Measurements from ENCODE around the gene PLXNA4.

PLXNA4 gene

DNA sequence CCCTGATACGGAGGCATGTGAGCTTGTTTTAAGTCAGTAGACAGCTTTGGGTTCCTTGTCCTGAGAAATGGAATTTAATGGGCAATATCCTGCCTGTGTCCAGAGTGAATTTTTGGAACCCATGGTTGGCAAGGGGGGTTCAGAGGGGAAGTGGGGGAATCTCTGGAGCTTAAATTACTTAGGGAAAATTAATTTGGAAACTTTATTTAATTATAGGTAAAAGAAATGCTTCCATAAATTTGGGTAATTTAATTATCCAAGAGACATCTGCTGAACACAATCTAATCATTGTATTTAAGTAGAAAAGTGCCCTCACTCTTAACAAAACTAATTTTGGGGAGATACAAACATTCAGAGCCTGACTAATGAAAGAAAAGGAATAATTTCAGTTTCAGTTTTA is 99.7 kb downstream of the PLXNA4 start:
- Histone ChIP-seq H3K9me3 (ENCODE audit: control insufficient read depth, insufficient read depth, low read length) (no peaks in the 10 kb centered on the region), H3K79me2 (ENCODE audit: control insufficient read depth, low read length) (no peaks in the 10 kb centered on the region), H3K4me3 (ENCODE audit: low read length) (no peak overlapping the region), H3K9me2 (replicated peaks; ENCODE audit: control insufficient read depth, low read length) (no peaks in the 10 kb centered on the region), H3K27ac (ENCODE audit: low read depth, low read length) (no peak overlapping the region), H4K20me1 (ENCODE audit: control insufficient read depth, insufficient read depth, low read depth, low read length) (no peaks in the 10 kb centered on the region), H3K4me1 (ENCODE audit: control insufficient read depth, low read length) (no peaks in the 10 kb centered on the region), H3K36me3 (ENCODE audit: control insufficient read depth, low read length) (no peaks in the 10 kb centered on the region), H3K27me3 (ENCODE audit: control insufficient read depth, low read length) (peaks cover 3% of the 10 kb centered on the region; the same call in 1 of the 2 replicates), H3F3A (ENCODE audit: control insufficient read depth, insufficient read depth) (no peaks in the 10 kb centered on the region), H3K4me2 (ENCODE audit: low read length) (no peak overlapping the region)
- TF ChIP-seq CTCF (IDR thresholded peaks at IDR 0.05; ENCODE audit: low read depth, low read length, poor library complexity, severe bottlenecking) (no peak), EZH2phosphoT487 (IDR thresholded peaks at IDR 0.05; ENCODE audit: borderline replicate concordance, low read length) (no peak)

GRCh38 chr7:132475669-132476116 is 100.6 kb downstream of the PLXNA4 start:
- Histone ChIP-seq H3K9me2 (replicated peaks; ENCODE audit: control insufficient read depth, low read length) (no peaks in the 10 kb centered on the region), H3K4me2 (ENCODE audit: low read length) (no peak overlapping the region), H3K4me3 (ENCODE audit: low read length) (no peak overlapping the region), H3K4me1 (ENCODE audit: control insufficient read depth, low read length) (no peaks in the 10 kb centered on the region), H3K27ac (ENCODE audit: low read depth, low read length) (no peak overlapping the region), H3K9me3 (ENCODE audit: control insufficient read depth, insufficient read depth, low read length) (no peaks in the 10 kb centered on the region), H3K36me3 (ENCODE audit: control insufficient read depth, low read length) (no peaks in the 10 kb centered on the region), H3K79me2 (ENCODE audit: control insufficient read depth, low read length) (no peaks in the 10 kb centered on the region), H4K20me1 (ENCODE audit: control insufficient read depth, insufficient read depth, low read depth, low read length) (no peaks in the 10 kb centered on the region), H3K27me3 (ENCODE audit: control insufficient read depth, low read length) (peaks cover 3% of the 10 kb centered on the region; the same call in 1 of the 2 replicates), H3F3A (ENCODE audit: control insufficient read depth, insufficient read depth) (no peaks in the 10 kb centered on the region)
- TF ChIP-seq EZH2phosphoT487 (IDR thresholded peaks at IDR 0.05; ENCODE audit: borderline replicate concordance, low read length) (no peak), CTCF (IDR thresholded peaks at IDR 0.05; ENCODE audit: low read depth, low read length, poor library complexity, severe bottlenecking) (no peak)

DNA sequence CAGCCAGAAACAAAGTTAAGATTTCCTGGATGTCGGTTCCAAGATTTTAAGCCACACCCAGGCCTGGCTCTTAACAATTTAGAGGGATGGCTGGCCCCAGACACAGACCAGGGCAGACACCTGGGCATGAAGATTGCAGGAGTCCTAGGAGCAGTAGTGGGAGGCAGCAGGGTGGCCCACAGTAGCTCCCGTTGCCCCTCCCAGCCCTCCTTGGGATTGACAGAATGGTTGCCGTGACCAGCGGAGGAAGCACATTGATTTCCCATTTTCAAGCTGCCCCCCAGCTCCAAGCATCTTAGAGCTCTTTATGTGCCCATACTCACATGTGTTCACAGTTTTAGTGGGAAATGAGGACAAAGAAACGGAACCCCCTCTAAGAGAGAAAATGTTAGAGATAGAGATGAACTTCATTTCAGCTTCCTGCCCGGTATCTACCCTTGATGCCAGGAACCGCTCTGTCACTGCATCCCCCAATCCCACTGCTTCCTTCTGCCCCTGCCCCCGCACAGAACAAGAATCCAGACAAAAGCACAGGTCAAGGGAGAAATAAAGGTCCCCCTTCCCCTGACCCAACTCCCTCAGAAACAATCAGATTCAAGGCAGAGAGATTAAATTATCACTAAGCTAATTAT is 101.1 kb downstream of the PLXNA4 start:
- Histone ChIP-seq H4K20me1 (ENCODE audit: control insufficient read depth, insufficient read depth, low read depth, low read length) (no peaks in the 10 kb centered on the region), H3K4me1 (ENCODE audit: control insufficient read depth, low read length) (no peaks in the 10 kb centered on the region), H3K4me3 (ENCODE audit: low read length) (no peak overlapping the region), H3F3A (ENCODE audit: control insufficient read depth, insufficient read depth) (no peaks in the 10 kb centered on the region), H3K9me2 (replicated peaks; ENCODE audit: control insufficient read depth, low read length) (no peaks in the 10 kb centered on the region), H3K36me3 (ENCODE audit: control insufficient read depth, low read length) (no peaks in the 10 kb centered on the region), H3K27me3 (ENCODE audit: control insufficient read depth, low read length) (peaks cover 3% of the 10 kb centered on the region; the same call in 1 of the 2 replicates), H3K9me3 (ENCODE audit: control insufficient read depth, insufficient read depth, low read length) (no peaks in the 10 kb centered on the region), H3K4me2 (ENCODE audit: low read length) (no peak overlapping the region), H3K79me2 (ENCODE audit: control insufficient read depth, low read length) (no peaks in the 10 kb centered on the region), H3K27ac (ENCODE audit: low read depth, low read length) (no peak overlapping the region)
- TF ChIP-seq EZH2phosphoT487 (IDR thresholded peaks at IDR 0.05; ENCODE audit: borderline replicate concordance, low read length) (no peak), CTCF (IDR thresholded peaks at IDR 0.05; ENCODE audit: low read depth, low read length, poor library complexity, severe bottlenecking) (no peak)

Data from DOHH2 (cell line).